Omental fat pad (tissue), 4 donors: ENCODE results near the gene SMIM38. TPM values are rescaled to one million over a fixed set of nuclear protein-coding genes. Genes with fewer than 3 reads are reported as not detected.

Source experiments
- ATAC-seq: fragments of 150-250 bp; one replicate; pipeline ENCODE4 v1.9.1; 2016; ENCODE audit warnings: mild to moderate bottlenecking, moderate library complexity; ENCODE audit not compliant: low FRiP score
- DNase-seq: peaks from one replicate; pipeline ENCODE4 v3.0.0-alpha.2; 2019; ENCODE audit warnings: low spot score
- CTCF ChIP-seq, 3 donors: fragments of 450-650 bp; IDR thresholded peaks; one replicate each; pipeline ENCODE4 v1.5.1; 2016 to 2017; ENCODE audit warnings: antibody characterized with exemption in 3 of 3, mild to moderate bottlenecking in 3 of 3, moderate library complexity in 2 of 3
- total RNA-seq, 4 donors: library from RNA; depleted of rRNA; stranded (reverse); fragments of >200 nt; gene quantifications; one replicate each; pipeline ENCODE4 v1.1.0, GENCODE V29; 2016

The SMIM38 gene
- total RNA-seq, 4 donors from 2014 or later: 0.69 to 1.6 (median 0.85) TPM

GRCh38 chr11:69193629-69194028 is 37.9 kb downstream of the SMIM38 start:
- no peak for DNase-seq
- no peak for TF ChIP-seq CTCF (IDR thresholded peaks at IDR 0.05)
- ATAC-seq: no peak

- no peak for TF ChIP-seq CTCF (IDR thresholded peaks at IDR 0.05)
- ATAC-seq (no peak), DNase-seq (no peak)
Measured at GRCh38 chr11:69194396-69194795, 38.7 kb downstream of the SMIM38 start.

GRCh38 chr11:69194956-69195355 is 39.2 kb downstream of the SMIM38 start:
- ATAC-seq: no peak
- TF ChIP-seq CTCF (IDR thresholded peaks at IDR 0.05): no peak
- no peak for DNase-seq

- ATAC-seq (no peak), DNase-seq (no peak)
- no peak for TF ChIP-seq CTCF (IDR thresholded peaks at IDR 0.05)
Measured at GRCh38 chr11:69195824-69196782, 40.4 kb downstream of the SMIM38 start.

- ATAC-seq (no peak), DNase-seq (no peak)
- no peak for TF ChIP-seq CTCF (IDR thresholded peaks at IDR 0.05)
Measured at GRCh38 chr11:69196783-69197169, 41.0 kb downstream of the SMIM38 start.

- DNase-seq (no peak), ATAC-seq (no peak)
- no peak for TF ChIP-seq CTCF (IDR thresholded peaks at IDR 0.05)
Measured at GRCh38 chr11:69198891-69199582, 43.3 kb downstream of the SMIM38 start.
